ENCODE measurements around the gene FGF23. TPM values are rescaled to one million over a fixed set of nuclear protein-coding genes. Genes with fewer than 3 reads are reported as not detected.

The FGF23 gene
- total and polyA plus RNA-seq, 2 donors (not counting 1 experiment from before 2014, with no cell fraction given) = not detected

GRCh38 chr12:4386801-4387200 lies 7.3 kb upstream of the FGF23 start:
- H3K27me3 ChIP-seq (replicated peaks in 1 of 4; ENCODE audit: control extremely low read depth in 1 of 4, control insufficient read depth in 3 of 4, insufficient read depth in 4 of 4, low read length in 3 of 4) = no peaks in the 10 kb centered on the region
- 75% methylated on average over 2 of the region's 4 CpGs for WGBS (ENCODE audit: insufficient coverage)
- H3K4me1 Mint-ChIP-seq = no peaks in the 10 kb centered on the region
- no peaks in the 10 kb centered on the region for H3K9me3 Mint-ChIP-seq (ENCODE audit: insufficient read depth)
- H3K27ac ChIP-seq (ENCODE audit: low read length in 2 of 2) = no peak overlapping the region
- no peak overlapping the region for H3K27ac Mint-ChIP-seq
- H3K4me2 ChIP-seq (replicated peaks; ENCODE audit: low read depth, low read length, poor library complexity, severe bottlenecking) = no peak overlapping the region
- no peaks in the 10 kb centered on the region for H3K79me2 ChIP-seq (ENCODE audit: control insufficient read depth, insufficient read depth, low read length)
- intact Hi-C loops (cut with micrococcal nuclease) = no loop called here
- no peaks in the 10 kb centered on the region for H4K20me1 ChIP-seq (ENCODE audit: control insufficient read depth, insufficient read depth, low read length, poor library complexity, severe bottlenecking)
- H3K36me3 ChIP-seq (replicated peaks in 1 of 2; ENCODE audit: control extremely low read depth in 1 of 2, control insufficient read depth in 1 of 2, extremely low read depth in 1 of 2, insufficient read depth in 2 of 2, low read length in 1 of 2) = no peaks in the 10 kb centered on the region
- H3K9me3 ChIP-seq (ENCODE audit: control extremely low read depth in 1 of 3, control insufficient read depth in 2 of 3, insufficient read depth in 1 of 3, low read length in 2 of 3) = no peaks in the 10 kb centered on the region
- H3K4me3 Mint-ChIP-seq = no peak overlapping the region
- ChIA-PET POLR2A (no interaction called here), CTCF (no interaction called here)
- no peak overlapping the region for H3K4me3 ChIP-seq (ENCODE audit: control extremely low read depth in 1 of 5, extremely low read depth in 1 of 5, insufficient read depth in 1 of 5, low read depth in 2 of 5, low read length in 4 of 5)
- DNase-seq (no peak), ATAC-seq (ENCODE audit: low read depth) (no peak)
- no peak for TF ChIP-seq CTCF (IDR thresholded peaks at IDR 0.05)
- H3K4me1 ChIP-seq (ENCODE audit: control insufficient read depth in 2 of 2, insufficient read depth in 2 of 2, low read length in 2 of 2) = no peaks in the 10 kb centered on the region
- H2AFZ ChIP-seq (ENCODE audit: insufficient read depth, low read depth, low read length, poor library complexity, severe bottlenecking) = no peak overlapping the region
- H3K27me3 Mint-ChIP-seq = peaks cover 23% of the 10 kb centered on the region
- H3K9ac ChIP-seq (ENCODE audit: low read length) = no peak overlapping the region

DNA sequence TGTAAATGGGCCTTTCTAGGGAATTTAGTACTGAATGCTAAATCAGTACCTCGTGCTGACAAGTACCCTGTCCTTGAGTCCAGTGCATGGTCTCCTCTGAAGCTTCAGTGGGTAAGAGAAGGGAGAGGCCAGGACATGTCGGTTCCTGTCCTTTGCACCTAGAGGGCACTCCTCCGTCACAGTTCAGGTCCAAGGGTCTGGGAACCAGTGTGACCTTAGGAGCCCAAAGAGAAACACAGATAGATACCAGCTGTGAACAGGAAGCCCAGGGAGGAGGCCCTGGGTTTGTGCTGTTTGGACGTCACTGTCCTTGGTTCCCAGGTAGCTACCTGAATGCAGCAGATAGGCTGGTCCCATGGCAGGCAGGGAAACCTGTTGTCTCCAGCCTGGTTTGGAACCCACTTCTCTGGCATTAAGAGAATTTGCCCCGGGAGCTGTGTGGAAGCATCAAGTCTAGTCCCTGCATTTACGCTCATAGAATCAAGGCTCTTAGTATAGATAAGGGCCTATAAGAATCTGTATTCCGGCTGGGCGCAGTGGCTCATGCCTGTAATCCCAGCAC lies 3.9 kb upstream of the FGF23 start:
- Mint-ChIP-seq H3K4me1 (no peaks in the 10 kb centered on the region), H3K27ac (no peak overlapping the region), H3K4me3 (no peak overlapping the region), H3K27me3 (peaks cover 29% of the 10 kb centered on the region), H3K9me3 (ENCODE audit: insufficient read depth) (no peaks in the 10 kb centered on the region)
- DNase-seq (no peak), ATAC-seq (ENCODE audit: low read depth) (no peak)
- Histone ChIP-seq H3K9me3 (ENCODE audit: control extremely low read depth in 1 of 3, control insufficient read depth in 2 of 3, insufficient read depth in 1 of 3, low read length in 2 of 3) (no peaks in the 10 kb centered on the region), H3K9ac (ENCODE audit: low read length) (no peak overlapping the region), H3K36me3 (replicated peaks in 1 of 2; ENCODE audit: control extremely low read depth in 1 of 2, control insufficient read depth in 1 of 2, extremely low read depth in 1 of 2, insufficient read depth in 2 of 2, low read length in 1 of 2) (no peaks in the 10 kb centered on the region), H3K4me2 (replicated peaks; ENCODE audit: low read depth, low read length, poor library complexity, severe bottlenecking) (no peak overlapping the region), H3K4me1 (ENCODE audit: control insufficient read depth in 2 of 2, insufficient read depth in 2 of 2, low read length in 2 of 2) (no peaks in the 10 kb centered on the region), H3K79me2 (ENCODE audit: control insufficient read depth, insufficient read depth, low read length) (no peaks in the 10 kb centered on the region), H3K4me3 (ENCODE audit: control extremely low read depth in 1 of 5, extremely low read depth in 1 of 5, insufficient read depth in 1 of 5, low read depth in 2 of 5, low read length in 4 of 5) (no peak overlapping the region), H3K27ac (ENCODE audit: low read length in 2 of 2) (no peak overlapping the region), H2AFZ (ENCODE audit: insufficient read depth, low read depth, low read length, poor library complexity, severe bottlenecking) (no peak overlapping the region), H3K27me3 (replicated peaks in 1 of 4; ENCODE audit: control extremely low read depth in 1 of 4, control insufficient read depth in 3 of 4, insufficient read depth in 4 of 4, low read length in 3 of 4) (peaks cover 0 to 11% (median 9%) of the 10 kb centered on the region in 4 experiments), H4K20me1 (ENCODE audit: control insufficient read depth, insufficient read depth, low read length, poor library complexity, severe bottlenecking) (no peaks in the 10 kb centered on the region)
- TF ChIP-seq CTCF (IDR thresholded peaks at IDR 0.05) = no peak
- TF ChIP-seq EZH2 (IDR thresholded peaks at IDR 0.05; ENCODE audit: borderline replicate concordance, insufficient read depth, low read depth, low read length, poor library complexity, severe bottlenecking) = no peak
- POLR2A ChIA-PET = no interaction called here
- WGBS (ENCODE audit: insufficient coverage) = 82% methylated on average over 8 of the region's 8 CpGs
- intact Hi-C loops (cut with micrococcal nuclease) = no loop called here
- CTCF ChIA-PET = no interaction called here

All from B cell (primary cell).